ENCODE data around the gene PEPD.
"Not testable (repeated sequence)": the region's sequence is repeated elsewhere in the genome, so short reads cannot be mapped to it uniquely, and the experiment has no call there.

PEPD gene

GRCh38 chr19:33498391-33499000, 23.1 kb downstream of the PEPD start:
- DNase-seq (ENCODE audit: low read depth in 2 of 2, low spot score in 1 of 2): no peak

DNA sequence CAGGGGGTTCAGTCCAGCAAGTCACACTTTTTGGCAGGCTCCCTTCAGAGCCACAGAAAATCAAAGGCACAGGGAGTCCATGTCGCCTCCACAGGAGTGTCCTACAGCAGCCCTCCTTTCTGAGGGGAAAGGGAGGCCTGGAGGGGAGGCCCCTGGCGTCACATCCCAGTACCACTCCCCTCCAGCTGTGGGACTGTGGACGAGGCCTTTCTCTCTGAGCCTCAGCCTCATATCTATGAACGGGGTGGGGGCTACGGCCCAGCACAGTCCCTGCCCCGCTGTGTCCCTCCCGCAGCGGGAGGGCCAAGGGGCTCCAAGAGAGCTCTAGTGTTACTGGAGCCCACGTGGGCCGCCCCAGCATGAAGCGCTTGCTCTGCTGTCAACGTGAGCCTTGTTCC, 23.8 kb downstream of the PEPD start:
- DNase-seq (ENCODE audit: low read depth in 2 of 2, low spot score in 1 of 2): no peak

DNA sequence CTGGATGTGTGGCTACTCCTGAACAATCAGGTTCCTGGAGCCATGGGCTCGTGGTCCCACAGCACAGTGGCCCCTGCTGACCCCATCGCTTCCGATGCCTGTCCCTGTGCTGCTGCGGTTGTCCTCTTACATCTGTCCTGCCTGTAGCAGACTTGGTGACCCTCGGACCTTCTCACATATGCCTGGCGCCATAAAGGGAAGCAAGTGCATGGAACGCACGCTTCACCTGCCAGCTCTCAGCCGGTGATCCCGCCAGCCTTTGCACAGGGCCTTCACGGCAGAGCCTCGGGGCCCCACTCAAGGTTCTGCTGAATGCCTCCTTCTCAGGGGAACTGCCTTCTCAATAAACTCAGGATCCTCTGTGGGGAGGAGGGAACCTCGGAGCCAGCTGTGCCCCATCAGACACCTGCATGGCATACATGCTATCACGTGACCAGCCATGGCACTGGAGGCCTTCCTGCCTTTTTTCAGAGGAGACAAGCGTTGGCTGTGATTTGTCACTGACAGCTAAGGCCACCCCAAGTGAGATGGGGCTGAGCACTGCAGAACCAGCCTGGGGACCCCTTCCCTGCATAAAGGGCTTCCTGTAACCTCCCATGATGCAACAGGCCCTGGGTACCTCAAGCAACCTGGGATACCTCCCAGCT, 24.3 kb downstream of the PEPD start:
- DNase-seq (ENCODE audit: low read depth in 2 of 2, low spot score in 1 of 2): no peak

DNA sequence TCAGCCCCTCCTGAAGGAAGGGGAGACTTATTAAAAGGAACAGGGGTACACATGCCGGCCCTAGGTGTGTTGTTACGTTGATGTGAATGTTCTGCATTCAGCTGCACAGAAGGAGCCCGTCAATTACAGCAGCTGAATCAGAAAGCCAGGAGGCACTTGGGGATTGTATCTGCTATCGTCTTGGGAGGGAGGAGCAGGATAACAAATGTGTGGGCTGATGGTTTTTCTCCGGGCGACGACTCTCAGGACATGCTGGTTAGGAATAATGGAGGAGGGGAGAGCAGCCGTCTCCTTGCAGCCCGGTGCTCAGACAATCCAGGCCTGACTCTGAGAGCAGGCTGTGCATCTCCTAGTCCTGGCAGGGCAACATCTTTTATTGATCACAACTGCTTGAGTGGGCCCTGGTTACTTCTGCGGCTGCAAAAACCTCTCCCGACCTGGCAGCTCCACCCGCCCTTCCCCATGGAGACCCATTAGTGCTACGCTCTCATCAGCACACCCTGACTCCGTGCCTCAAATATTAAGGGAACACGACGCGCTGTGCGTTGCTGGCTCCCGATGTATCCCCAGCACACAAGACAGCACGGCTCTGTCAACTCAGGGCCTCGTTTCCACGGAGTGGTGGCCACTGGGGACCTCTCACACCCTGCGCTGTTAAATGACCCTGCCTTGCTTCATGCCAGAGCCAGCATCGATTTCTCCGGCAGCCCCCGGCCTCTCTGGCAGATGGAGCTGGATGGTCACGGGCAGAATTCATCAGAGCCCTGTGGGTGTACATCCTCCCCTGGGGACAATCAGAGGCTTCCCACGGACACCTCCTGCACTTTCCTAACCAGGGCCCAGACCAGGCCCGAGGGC, 25.3 kb downstream of the PEPD start:
- no peak for DNase-seq (ENCODE audit: low read depth in 2 of 2, low spot score in 1 of 2)

- DNase-seq (ENCODE audit: low read depth in 2 of 2, low spot score in 1 of 2): no peak
These were observed 28.0 kb downstream of the PEPD start for GRCh38 chr19:33493401-33494275.

DNA sequence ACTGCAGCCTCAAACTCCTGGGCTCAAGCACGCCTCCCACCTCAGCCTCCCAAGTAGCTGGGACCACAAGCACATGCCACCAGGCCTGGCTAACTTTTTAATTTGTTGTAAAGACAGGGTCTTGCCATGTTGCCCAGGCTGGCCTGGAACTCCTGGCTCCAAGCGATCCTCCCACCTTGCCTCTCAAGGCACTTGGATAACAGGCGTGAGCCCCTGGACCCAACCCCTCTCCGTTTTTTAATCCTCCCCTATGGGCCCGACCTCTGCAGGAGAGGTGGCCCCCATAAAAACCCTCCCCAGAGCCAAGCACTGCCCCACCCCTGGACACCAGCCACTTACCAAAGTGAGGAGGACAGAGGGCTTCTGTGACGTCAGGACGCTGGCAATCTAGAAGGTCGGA, 28.6 kb downstream of the PEPD start:
- DNase-seq (ENCODE audit: low read depth in 2 of 2, low spot score in 1 of 2): no peak

- DNase-seq (ENCODE audit: low read depth in 2 of 2, low spot score in 1 of 2): no peak
These were observed 29.5 kb downstream of the PEPD start for GRCh38 chr19:33492090-33492489.

- DNase-seq (ENCODE audit: low read depth in 2 of 2, low spot score in 1 of 2): not testable (repeated sequence)
These were observed 31.0 kb downstream of the PEPD start for GRCh38 chr19:33490596-33490995.

DNA sequence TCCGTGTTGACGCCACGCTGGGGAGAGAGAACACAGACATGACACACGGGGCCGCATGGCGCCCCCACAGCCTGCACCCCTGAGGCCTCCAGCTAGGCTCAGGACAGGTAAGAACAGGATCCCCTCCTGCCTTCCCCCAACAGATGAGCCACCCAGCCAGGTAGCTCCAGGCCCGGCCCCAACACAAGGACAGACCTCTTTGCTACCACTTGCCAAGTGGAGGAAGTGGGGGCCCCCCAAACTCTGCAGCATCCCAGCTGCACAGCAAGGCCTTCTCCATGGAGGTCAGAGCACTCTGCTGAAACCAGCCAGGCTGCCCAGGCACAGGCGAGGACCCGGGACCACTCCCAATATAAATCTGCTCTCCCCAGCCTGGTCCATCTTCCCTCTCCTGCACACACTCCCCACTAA, 31.5 kb downstream of the PEPD start:
- DNase-seq (ENCODE audit: low read depth in 2 of 2, low spot score in 1 of 2): no peak

DNA sequence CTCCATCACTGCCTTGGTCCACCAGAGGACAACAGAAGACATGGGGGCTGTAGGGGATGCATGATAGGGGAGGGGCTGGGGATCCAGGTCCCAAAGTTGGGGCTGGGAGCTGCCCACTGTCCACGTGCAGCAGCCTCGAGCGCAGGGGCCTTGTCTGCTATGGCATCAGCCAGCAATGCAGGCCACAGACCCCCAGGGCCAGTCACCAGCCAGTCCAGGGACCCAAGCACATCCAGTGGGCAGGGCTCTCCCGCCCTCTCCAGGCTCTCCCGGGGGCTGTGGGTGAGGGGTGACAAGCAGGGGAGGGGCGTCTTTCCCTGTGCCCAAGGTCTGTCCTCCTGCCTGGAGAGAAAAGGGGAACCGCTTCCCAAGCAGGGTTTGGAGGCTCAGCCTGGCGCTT, 32.8 kb downstream of the PEPD start:
- DNase-seq (ENCODE audit: low read depth in 2 of 2, low spot score in 1 of 2): no peak

- no peak for DNase-seq (ENCODE audit: low read depth in 2 of 2, low spot score in 1 of 2)
These were observed 33.4 kb downstream of the PEPD start for GRCh38 chr19:33487901-33488800.

GRCh38 chr19:33486936-33487811, 34.4 kb downstream of the PEPD start:
- DNase-seq (ENCODE audit: low read depth in 2 of 2, low spot score in 1 of 2): no peak

- no peak for DNase-seq (ENCODE audit: low read depth in 2 of 2, low spot score in 1 of 2)
These were observed 35.2 kb downstream of the PEPD start for GRCh38 chr19:33486407-33486806.

DNA sequence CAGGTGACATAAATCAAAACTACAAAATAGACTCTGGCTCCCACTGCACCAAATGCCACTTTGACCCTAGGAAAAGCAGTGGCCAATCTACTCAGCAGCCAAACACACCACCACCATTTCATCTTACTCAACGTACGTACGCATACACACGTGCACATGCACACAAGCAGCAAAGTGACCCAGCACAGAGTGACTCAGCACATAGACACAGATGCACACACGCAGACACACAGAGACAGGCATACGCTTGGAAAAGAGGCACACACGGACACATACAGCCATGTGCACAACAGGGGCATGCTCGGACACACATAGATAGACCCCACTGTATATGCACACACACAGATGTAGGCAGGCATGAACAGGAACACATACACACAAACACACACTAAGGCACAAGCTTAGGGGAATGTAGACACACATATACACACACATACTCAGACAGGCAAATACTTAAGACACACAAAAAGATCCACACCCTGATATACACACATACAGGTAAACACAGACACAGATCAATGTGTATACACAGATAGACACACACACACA, 37.3 kb downstream of the PEPD start:
- DNase-seq (ENCODE audit: low read depth in 2 of 2, low spot score in 1 of 2): no peak

- DNase-seq (ENCODE audit: low read depth in 2 of 2, low spot score in 1 of 2): no peak
These were observed 39.1 kb downstream of the PEPD start for GRCh38 chr19:33482476-33482875.

- DNase-seq (ENCODE audit: low read depth in 2 of 2, low spot score in 1 of 2): no peak
These were observed 39.7 kb downstream of the PEPD start for GRCh38 chr19:33481863-33482262.

DNA sequence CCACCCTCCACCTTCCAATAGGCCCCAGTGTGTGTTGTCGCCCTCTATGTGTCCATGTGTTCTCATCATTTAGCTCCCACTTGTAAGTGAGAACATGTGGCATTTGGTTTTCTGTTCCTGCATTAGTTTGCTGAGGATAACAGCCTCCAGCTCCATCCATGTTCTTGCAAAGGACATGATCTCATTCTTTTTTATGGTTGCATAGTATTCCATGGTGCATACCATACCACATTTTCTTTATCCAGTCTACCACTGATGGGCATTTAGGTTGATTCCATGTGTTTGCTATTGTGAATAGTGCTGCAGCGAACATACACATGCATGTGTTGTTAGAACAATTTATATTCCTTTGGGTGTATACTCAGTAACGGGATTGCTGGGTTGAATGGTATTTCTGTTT, 42.0 kb downstream of the PEPD start:
- not testable (repeated sequence) for DNase-seq (ENCODE audit: low read depth in 2 of 2, low spot score in 1 of 2)

- DNase-seq (ENCODE audit: low read depth in 2 of 2, low spot score in 1 of 2): no peak
These were observed 43.8 kb downstream of the PEPD start for GRCh38 chr19:33477781-33478180.

- DNase-seq (ENCODE audit: low read depth in 2 of 2, low spot score in 1 of 2): no peak
These were observed 45.4 kb downstream of the PEPD start for GRCh38 chr19:33476151-33476707.
